ENCODE measurements around the gene ZNF385B. TPM values are rescaled to one million over a fixed set of nuclear protein-coding genes. Genes with fewer than 3 reads are reported as not detected.

Gene ZNF385B
- total and polyA plus RNA-seq, 9 of the 15 experiments (the other 6 are each of a cell fraction or from before 2014, with no cell fraction given) = 0.50 TPM; not detected in 8

DNA sequence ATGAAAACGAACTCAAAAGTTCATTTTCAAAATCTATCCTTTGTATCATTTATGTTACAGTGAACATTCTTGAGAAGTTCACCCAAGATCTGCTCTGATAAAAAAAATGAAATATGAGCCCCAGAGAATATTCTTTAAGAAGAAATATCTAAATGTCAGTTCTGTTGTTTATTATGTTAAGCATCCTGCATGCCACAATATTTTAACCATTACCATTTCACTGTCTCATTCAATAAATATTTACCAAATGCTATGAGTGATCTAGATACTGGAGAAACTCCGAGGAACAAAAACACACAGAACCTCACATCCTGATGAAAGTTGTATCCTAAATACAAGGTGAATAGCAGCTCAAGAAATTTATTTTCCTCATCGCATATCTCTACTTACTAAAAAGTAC is 170.2 kb downstream of the ZNF385B start:
- H4K20me1 ChIP-seq (replicated peaks; ENCODE audit: control insufficient read depth, insufficient read depth, low read length) = no peaks in the 10 kb centered on the region
- H3K9me1 ChIP-seq (ENCODE audit: control insufficient read depth, insufficient read depth, low read length) = no peaks in the 10 kb centered on the region
- H3K4me1 ChIP-seq (replicated peaks in 1 of 2; ENCODE audit: control insufficient read depth in 2 of 2, insufficient read depth in 2 of 2, low read length in 2 of 2) = no peaks in the 10 kb centered on the region
- ChIA-PET POLR2A (no interaction called here), CTCF (ENCODE audit: low intra/inter-chr PET ratio) (no interaction called here)
- FAIRE-seq (no peak), DNase-seq (ENCODE audit: extremely low read depth in 1 of 4, low spot score in 3 of 4) (no peak), ATAC-seq (no peak)
- intact Hi-C loops (cut with micrococcal nuclease) = no loop called here
- H3K9ac ChIP-seq (ENCODE audit: insufficient read depth in 1 of 2, low read depth in 2 of 2, low read length in 2 of 2) = no peak overlapping the region
- no peaks in the 10 kb centered on the region for H3K79me2 ChIP-seq (ENCODE audit: control insufficient read depth, insufficient read depth, low read length)
- no peaks in the 10 kb centered on the region for H3K9me3 ChIP-seq (replicated peaks; ENCODE audit: control insufficient read depth, insufficient read depth, low read depth, low read length)
- no peak overlapping the region for H3K4me2 ChIP-seq (ENCODE audit: insufficient read depth, low read length)
- in situ Hi-C loops (cut with MboI) = no loop called here
- H3K36me3 ChIP-seq (ENCODE audit: control insufficient read depth, insufficient read depth, low read length) = no peaks in the 10 kb centered on the region
- H2AFZ ChIP-seq (ENCODE audit: low read depth, low read length) = no peak overlapping the region
- no peaks in the 10 kb centered on the region for H3K27me3 ChIP-seq (ENCODE audit: control insufficient read depth in 2 of 2, insufficient read depth in 2 of 2, low read length in 2 of 2)
- H3K27ac ChIP-seq (ENCODE audit: extremely low read depth, low read depth, low read length) = no peak overlapping the region
- 0% methylated on average over 3 of the region's 3 CpGs for WGBS (ENCODE audit: insufficient coverage, low coverage, missing lambda C conversion rate)
- no peak overlapping the region for H3K4me3 ChIP-seq
- BruUV-seq (replicated peaks) = no TSS peak
- TF ChIP-seq ZBED1 (IDR thresholded peaks at IDR 0.05) = no peak
- TF ChIP-seq PHTF2 (CRISPR knock-in tag; IDR thresholded peaks at IDR 0.05) = no peak
- TF ChIP-seq PPARD (CRISPR knock-in tag; IDR thresholded peaks at IDR 0.05) = no peak
- TF ChIP-seq TAF15 (IDR thresholded peaks at IDR 0.05; ENCODE audit: low read depth, low read length) = no peak
- no peak for TF ChIP-seq ATF1 (CRISPR knock-in tag; IDR thresholded peaks at IDR 0.05)
- no peak for TF ChIP-seq ATF1 (tag; IDR thresholded peaks at IDR 0.05)
- no peak for TF ChIP-seq HCFC1 (IDR thresholded peaks at IDR 0.05; ENCODE audit: low read depth, low read length)

DNA sequence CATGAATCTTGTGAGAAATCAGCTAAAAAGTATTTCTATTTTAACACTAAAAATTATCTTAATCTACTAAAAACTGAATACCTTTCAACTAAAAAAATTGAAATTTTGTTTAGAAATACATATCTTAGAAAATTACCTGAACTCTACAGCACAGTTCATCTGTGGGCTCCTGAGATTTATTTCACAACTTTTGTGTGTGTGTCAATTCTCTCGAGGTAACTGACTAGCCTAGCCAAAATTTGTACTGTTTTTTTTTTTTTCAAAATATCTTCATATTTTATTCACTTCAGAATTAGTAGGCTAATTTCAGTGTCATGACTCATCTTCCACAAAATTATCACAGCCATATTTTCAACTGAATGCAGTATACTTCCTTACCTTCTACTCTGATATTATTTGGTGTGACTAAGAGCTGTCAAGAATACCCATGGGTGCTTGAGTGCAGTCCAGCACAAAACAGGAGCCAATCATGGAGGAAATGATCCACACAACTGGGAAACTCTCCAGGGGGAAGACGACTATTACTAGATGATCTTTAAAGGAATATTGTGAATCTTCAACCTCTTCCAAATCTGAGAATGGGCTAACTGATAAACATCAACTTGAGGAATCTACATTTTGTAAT is 174.6 kb downstream of the ZNF385B start:
- no TSS peak for BruUV-seq (replicated peaks)
- ATAC-seq (no peak), FAIRE-seq (no peak), DNase-seq (ENCODE audit: extremely low read depth in 1 of 4, low spot score in 3 of 4) (no peak)
- Histone ChIP-seq H3K27ac (ENCODE audit: extremely low read depth, low read depth, low read length) (no peak overlapping the region), H3K9ac (ENCODE audit: insufficient read depth in 1 of 2, low read depth in 2 of 2, low read length in 2 of 2) (no peak overlapping the region), H3K36me3 (ENCODE audit: control insufficient read depth, insufficient read depth, low read length) (no peaks in the 10 kb centered on the region), H3K4me1 (replicated peaks in 1 of 2; ENCODE audit: control insufficient read depth in 2 of 2, insufficient read depth in 2 of 2, low read length in 2 of 2) (no peaks in the 10 kb centered on the region), H4K20me1 (replicated peaks; ENCODE audit: control insufficient read depth, insufficient read depth, low read length) (no peaks in the 10 kb centered on the region), H3K27me3 (ENCODE audit: control insufficient read depth in 2 of 2, insufficient read depth in 2 of 2, low read length in 2 of 2) (no peaks in the 10 kb centered on the region), H2AFZ (ENCODE audit: low read depth, low read length) (no peak overlapping the region), H3K79me2 (ENCODE audit: control insufficient read depth, insufficient read depth, low read length) (no peaks in the 10 kb centered on the region), H3K9me3 (replicated peaks; ENCODE audit: control insufficient read depth, insufficient read depth, low read depth, low read length) (no peaks in the 10 kb centered on the region), H3K4me2 (ENCODE audit: insufficient read depth, low read length) (no peak overlapping the region), H3K9me1 (ENCODE audit: control insufficient read depth, insufficient read depth, low read length) (no peaks in the 10 kb centered on the region), H3K4me3 (no peak overlapping the region)
- ChIA-PET POLR2A (no interaction called here), CTCF (ENCODE audit: low intra/inter-chr PET ratio) (no interaction called here)
- 0% methylated on average over 2 of the region's 2 CpGs for WGBS (ENCODE audit: insufficient coverage, low coverage, missing lambda C conversion rate)
- in situ Hi-C loops (cut with MboI) (no loop called here), intact Hi-C loops (cut with micrococcal nuclease) (no loop called here)
- TF ChIP-seq, protein P1, sequence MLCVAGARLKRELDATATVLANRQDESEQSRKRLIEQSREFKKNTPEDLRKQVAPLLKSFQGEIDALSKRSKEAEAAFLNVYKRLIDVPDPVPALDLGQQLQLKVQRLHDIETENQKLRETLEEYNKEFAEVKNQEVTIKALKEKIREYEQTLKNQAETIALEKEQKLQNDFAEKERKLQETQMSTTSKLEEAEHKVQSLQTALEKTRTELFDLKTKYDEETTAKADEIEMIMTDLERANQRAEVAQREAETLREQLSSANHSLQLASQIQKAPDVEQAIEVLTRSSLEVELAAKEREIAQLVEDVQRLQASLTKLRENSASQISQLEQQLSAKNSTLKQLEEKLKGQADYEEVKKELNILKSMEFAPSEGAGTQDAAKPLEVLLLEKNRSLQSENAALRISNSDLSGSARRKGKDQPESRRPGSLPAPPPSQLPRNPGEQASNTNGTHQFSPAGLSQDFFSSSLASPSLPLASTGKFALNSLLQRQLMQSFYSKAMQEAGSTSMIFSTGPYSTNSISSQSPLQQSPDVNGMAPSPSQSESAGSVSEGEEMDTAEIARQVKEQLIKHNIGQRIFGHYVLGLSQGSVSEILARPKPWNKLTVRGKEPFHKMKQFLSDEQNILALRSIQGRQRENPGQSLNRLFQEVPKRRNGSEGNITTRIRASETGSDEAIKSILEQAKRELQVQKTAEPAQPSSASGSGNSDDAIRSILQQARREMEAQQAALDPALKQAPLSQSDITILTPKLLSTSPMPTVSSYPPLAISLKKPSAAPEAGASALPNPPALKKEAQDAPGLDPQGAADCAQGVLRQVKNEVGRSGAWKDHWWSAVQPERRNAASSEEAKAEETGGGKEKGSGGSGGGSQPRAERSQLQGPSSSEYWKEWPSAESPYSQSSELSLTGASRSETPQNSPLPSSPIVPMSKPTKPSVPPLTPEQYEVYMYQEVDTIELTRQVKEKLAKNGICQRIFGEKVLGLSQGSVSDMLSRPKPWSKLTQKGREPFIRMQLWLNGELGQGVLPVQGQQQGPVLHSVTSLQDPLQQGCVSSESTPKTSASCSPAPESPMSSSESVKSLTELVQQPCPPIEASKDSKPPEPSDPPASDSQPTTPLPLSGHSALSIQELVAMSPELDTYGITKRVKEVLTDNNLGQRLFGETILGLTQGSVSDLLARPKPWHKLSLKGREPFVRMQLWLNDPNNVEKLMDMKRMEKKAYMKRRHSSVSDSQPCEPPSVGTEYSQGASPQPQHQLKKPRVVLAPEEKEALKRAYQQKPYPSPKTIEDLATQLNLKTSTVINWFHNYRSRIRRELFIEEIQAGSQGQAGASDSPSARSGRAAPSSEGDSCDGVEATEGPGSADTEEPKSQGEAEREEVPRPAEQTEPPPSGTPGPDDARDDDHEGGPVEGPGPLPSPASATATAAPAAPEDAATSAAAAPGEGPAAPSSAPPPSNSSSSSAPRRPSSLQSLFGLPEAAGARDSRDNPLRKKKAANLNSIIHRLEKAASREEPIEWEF (CRISPR knock-in tag; IDR thresholded peaks at IDR 0.05) = no peak
- TF ChIP-seq PHB (CRISPR knock-in tag; IDR thresholded peaks at IDR 0.05) (no peak), ZC3H11A (IDR thresholded peaks at IDR 0.05; ENCODE audit: low read depth, low read length) (no peak)
- TF ChIP-seq, protein P2, sequence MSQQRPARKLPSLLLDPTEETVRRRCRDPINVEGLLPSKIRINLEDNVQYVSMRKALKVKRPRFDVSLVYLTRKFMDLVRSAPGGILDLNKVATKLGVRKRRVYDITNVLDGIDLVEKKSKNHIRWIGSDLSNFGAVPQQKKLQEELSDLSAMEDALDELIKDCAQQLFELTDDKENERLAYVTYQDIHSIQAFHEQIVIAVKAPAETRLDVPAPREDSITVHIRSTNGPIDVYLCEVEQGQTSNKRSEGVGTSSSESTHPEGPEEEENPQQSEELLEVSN (IDR thresholded peaks at IDR 0.05; ENCODE audit: borderline replicate concordance in 1 of 2, extremely low read depth in 1 of 2, insufficient read depth in 1 of 2, insufficient read length in 1 of 2, low read depth in 1 of 2, low read length in 1 of 2, poor library complexity in 1 of 2, severe bottlenecking in 1 of 2) = no peak
